Measurements from ENCODE around the gene MEG3.

The MEG3 gene

GRCh38 chr14:100825713-100826331 lies at the start of gene MEG3:
TSS of gene MEG3 (plus strand) at chr14:100826118.
- DNase-seq = no peak

GRCh38 chr14:100776681-100777365 lies 49.1 kb upstream of the MEG3 start:
- DNase-seq = no peak

- no peak for DNase-seq
These were observed 48.5 kb upstream of the MEG3 start for GRCh38 chr14:100777366-100777817.

GRCh38 chr14:100777818-100778525 lies 47.9 kb upstream of the MEG3 start:
- no peak for DNase-seq

GRCh38 chr14:100778526-100778882 lies 47.4 kb upstream of the MEG3 start:
- DNase-seq = no peak

GRCh38 chr14:100778951-100779690 lies 46.8 kb upstream of the MEG3 start:
- no peak for DNase-seq

GRCh38 chr14:100779691-100780080 lies 46.2 kb upstream of the MEG3 start:
- no peak for DNase-seq

- DNase-seq = no peak
These were observed 45.7 kb upstream of the MEG3 start for GRCh38 chr14:100780246-100780645.

GRCh38 chr14:100780646-100781355 lies 45.1 kb upstream of the MEG3 start:
- DNase-seq = no peak

- DNase-seq = no peak
These were observed 44.0 kb upstream of the MEG3 start for GRCh38 chr14:100781952-100782351.

- DNase-seq = no peak
These were observed 43.2 kb upstream of the MEG3 start for GRCh38 chr14:100782516-100783320.

GRCh38 chr14:100783630-100784370 lies 42.1 kb upstream of the MEG3 start:
- DNase-seq = no peak

GRCh38 chr14:100784523-100785337 lies 41.2 kb upstream of the MEG3 start:
- DNase-seq = no peak

GRCh38 chr14:100785338-100785615 lies 40.6 kb upstream of the MEG3 start:
- no peak for DNase-seq

GRCh38 chr14:100785626-100786025 lies 40.3 kb upstream of the MEG3 start:
- no peak for DNase-seq

GRCh38 chr14:100786131-100786530 lies 39.8 kb upstream of the MEG3 start:
- DNase-seq = no peak

GRCh38 chr14:100786576-100787219 lies 39.2 kb upstream of the MEG3 start:
- no peak for DNase-seq

GRCh38 chr14:100787659-100788058 lies 38.3 kb upstream of the MEG3 start:
- DNase-seq = no peak

GRCh38 chr14:100788517-100788916 lies 37.4 kb upstream of the MEG3 start:
- no peak for DNase-seq

GRCh38 chr14:100788942-100789341 lies 37.0 kb upstream of the MEG3 start:
- DNase-seq = no peak

Measured in bone marrow (tissue), 2 donors.